Dedifferentiated amniotic fluid mesenchymal stem cell (primary cell): ENCODE measurements around the gene ERCC1.
"Not testable (repeated sequence)": the region's sequence is repeated elsewhere in the genome, so short reads cannot be mapped to it uniquely, and the experiment has no call there.

Experiments used
- DNase-seq: peaks from one replicate; pipeline ENCODE4 v3.0.0-alpha.2; 2016; ENCODE audit errors: extremely low spot score

The ERCC1 gene

GRCh38 chr19:45455707-45456499 is 32.2 kb upstream of the ERCC1 start:
- peak; percentile 98 for DNase-seq

- no peak for DNase-seq
These were observed 28.2 kb upstream of the ERCC1 start for GRCh38 chr19:45451850-45452387.

DNA sequence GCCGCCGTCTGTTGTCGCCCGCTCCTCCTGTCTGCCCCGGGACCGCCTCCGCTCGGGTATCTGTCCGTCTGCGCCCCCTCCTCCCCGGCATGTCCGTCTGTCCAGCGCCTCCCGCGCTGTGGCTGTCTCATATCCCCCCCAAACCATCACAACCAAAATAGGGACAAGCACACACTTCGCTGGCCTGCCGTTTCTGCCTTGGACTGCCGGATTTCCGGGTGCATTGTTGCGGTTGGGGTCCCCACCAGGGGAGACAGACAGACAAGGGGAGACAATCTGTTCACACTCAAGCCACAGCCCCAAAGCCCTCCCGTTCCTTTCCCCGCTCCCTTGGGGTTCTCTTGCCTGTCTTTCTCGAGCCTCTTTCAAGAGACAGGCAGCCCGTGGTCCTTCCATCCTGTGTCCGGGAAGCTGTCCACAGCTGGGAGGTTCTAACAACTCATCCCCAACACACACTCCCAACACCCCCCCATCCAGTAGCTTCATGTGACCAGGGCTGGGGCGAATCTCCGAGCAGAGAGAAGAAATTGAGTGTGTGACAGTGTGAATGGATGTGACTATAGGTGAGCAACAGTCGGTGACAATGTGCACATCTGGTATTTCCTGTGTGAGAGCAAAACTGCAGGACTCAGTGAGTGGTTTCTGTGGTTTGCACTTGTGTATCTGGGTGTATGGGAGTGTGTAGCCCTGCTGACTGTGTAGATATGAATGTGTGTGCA is 27.6 kb upstream of the ERCC1 start:
- DNase-seq: no peak

GRCh38 chr19:45450012-45450333 is 26.3 kb upstream of the ERCC1 start:
- no peak for DNase-seq

GRCh38 chr19:45448887-45449299 is 25.2 kb upstream of the ERCC1 start:
- DNase-seq: no peak

GRCh38 chr19:45448425-45448756 is 24.7 kb upstream of the ERCC1 start:
- DNase-seq: no peak

DNA sequence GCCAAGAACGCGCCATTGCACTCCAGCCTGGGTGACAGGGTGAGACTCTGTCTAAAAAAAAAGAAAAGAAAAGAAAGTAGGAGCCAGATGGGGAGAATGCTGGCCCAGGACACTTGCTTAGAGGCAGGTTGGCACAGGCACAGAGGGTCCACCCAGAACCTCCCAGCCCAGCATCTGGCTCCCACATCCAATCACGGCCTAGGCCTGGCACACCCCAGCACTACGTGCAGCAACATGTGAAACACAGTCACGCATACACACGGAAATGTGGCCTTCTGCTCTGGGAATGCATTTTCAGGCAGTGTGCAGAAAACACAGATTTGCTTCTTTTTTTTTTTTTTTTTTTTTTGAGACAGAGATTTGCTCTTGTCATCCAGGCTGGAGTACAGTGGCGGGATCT is 23.2 kb upstream of the ERCC1 start:
- no peak for DNase-seq

DNA sequence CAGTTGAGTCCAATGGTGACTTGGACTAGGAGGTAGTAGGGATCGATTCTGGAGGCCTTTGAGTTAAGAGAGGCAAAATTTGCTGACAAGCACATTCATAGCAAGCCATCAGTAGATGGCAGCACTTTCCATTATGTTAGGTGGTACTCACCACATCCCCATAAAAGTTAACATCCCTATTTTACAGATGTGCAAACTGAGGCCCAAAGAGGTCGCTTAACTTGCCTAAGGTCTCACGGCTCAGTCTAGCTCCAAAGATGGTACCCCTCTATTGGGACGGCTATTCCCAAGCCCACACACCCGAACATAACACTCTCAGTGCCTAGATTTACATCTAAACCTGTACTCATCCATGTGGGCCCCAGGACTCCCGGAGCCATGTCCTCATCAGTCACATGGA is 22.6 kb upstream of the ERCC1 start:
- no peak for DNase-seq

DNA sequence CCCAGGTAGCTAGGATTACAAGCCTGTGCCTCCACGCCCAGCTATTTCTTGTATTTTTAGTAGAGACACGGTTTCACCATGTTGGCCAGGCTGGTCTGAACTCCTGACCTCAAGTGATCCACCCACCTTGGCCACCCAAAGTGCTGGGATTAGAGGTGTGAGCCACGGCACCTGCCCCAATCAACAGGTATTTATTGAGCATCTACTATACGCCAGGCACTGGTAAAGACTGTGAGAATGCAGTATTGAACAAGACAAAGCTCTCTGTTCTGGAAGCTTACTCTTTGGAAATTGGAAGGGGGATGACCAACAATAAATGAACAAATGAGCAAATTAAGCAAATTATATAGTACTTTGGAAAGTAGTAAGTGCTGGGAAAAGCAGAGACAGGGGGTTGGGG is 21.4 kb upstream of the ERCC1 start:
- no peak for DNase-seq

DNA sequence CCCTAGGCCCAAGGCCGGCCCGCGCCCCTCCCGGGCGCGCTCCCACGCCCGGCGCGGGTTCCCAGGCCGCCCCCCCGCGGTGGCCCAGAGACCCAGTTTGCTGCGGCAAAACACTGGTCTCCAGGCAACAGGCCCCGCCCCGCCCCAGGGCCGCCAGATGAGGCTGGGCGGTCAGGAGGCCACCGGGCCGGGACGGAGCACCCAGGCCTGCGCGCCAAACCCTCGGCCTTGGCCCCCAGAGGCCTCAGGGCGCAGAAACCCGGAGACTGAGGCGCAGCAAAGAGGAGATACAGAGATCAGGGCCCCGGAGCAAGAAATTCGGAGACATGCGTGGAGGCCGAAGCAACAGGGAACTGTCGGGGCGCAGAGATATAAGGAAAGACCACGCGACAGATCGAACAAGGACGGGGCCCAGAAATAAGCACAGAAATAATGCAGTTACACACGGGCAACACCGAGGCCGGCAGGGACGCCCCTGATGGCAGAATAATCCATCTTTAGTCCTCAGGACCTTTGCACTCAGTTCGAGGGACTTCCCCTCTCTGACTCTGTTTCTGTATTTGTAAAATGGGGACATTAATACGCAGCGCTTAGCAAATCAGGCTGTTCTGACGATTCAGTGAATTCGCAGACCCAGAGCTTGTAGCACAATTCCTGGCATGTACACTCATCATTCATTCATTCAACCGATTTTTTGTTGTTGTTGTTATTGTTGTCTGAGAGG is 20.8 kb upstream of the ERCC1 start:
- DNase-seq: peak; percentile 78

GRCh38 chr19:45443462-45444317 is 20.0 kb upstream of the ERCC1 start:
- peak; percentile 85 for DNase-seq

DNA sequence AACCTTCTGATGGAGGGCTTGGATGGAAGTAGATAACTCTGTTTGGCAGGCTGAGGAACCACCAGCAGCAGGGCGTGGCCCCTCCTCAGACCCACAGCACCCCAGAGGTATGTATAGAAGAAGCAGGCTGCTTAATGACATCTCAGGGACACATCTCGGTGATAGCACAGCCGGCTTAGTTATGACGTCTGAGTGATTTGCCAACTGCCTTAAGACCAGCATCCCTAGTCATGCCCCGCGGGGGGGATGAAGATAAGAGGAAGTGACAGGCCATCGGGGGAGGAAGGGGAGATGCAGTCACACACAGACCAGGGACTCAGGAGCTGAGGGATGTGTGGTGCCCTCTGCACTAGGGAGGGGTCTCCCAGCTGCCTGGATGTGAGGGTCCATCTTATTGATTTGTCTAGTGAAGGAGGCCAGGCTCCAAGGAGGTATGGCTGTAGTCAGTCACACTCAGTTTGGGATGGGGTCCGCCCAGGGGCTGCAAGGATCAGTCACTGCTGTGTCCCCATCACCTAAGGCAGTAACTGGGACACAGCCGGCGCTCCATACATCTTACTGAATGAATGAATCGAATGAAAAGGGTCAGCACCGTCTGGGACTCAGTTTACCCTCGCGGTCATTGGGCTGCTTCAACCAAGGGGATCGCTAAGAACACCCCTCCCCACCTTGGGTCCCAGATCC is 19.2 kb upstream of the ERCC1 start:
- DNase-seq: no peak

GRCh38 chr19:45442408-45442777 is 18.7 kb upstream of the ERCC1 start:
- no peak for DNase-seq

DNA sequence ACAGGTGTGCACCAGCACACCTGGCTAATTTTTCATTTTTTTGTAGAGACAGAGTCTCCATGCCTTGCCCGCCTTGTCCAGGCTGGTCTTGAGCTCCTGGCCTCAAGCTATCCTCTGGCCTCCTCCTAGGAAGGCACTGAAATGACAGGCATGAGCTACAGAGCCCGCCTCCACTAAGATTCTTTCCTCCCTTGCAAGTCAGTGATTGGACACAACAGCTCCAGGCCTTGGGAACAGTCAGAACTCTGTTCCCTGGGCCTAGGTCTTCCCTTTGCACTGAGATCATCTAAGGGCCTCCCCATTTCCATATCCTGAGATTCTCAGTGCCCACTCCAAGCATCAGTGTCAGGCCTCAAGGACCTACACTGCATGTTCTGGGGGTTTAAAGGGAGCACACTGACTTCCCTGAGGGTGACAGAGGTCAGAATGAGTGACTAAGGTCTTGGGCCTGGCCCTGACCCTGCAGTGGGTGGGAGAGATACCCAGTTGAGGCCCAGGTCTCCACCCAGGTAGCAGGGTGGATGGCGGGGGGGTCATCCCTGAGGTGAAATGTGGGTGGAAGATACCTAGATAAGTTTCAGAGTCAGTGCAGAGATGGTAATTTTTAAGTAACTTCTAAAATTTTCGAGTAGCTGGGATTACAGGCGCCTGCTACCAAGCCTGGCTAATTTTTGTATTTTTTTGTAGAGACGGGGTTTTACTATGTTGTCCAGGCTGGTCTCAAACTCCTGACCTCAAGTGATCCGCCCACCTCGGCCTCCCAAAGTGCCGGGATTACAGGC is 17.3 kb upstream of the ERCC1 start:
- no peak for DNase-seq

GRCh38 chr19:45440259-45440638 is 16.5 kb upstream of the ERCC1 start:
- DNase-seq: no peak

- DNase-seq: peak; percentile 59
These were observed 16.0 kb upstream of the ERCC1 start for GRCh38 chr19:45439569-45440258.

DNA sequence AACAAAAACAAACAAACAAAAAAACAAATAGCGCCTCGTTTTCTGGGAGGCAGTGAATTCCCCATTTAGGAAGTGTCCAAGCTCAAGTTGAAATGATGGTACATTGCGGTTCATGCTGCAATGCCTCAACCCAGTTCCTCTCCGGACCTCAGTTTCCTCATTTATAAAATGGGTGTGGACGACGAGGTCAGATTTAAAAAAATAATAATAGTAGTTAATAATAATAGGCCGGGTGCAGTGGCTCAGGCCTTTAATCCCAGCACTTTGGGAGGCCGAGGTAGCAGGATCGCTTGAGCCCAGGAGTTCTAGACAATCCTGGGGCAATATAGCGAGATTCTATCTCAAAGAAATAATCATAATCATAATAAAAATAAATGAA is 15.5 kb upstream of the ERCC1 start:
- DNase-seq: no peak

DNA sequence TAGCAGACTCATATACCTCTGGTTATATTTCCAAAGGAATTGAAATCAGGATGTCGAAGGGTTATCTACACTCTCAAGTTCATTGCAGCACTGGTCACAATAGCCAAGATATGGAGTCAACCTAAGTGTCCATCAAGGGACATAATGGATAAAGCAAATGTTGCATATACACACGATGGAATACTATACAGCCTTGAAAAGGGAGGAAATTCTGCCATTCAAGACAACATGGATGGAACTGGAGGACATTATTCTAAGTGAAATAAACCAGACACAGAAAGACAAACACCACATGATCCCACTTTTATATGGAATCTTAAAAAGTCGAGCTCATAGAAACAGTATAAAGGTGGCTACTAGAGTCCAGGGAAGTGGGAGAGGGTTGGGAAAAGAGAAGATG is 13.6 kb upstream of the ERCC1 start:
- no peak for DNase-seq

DNA sequence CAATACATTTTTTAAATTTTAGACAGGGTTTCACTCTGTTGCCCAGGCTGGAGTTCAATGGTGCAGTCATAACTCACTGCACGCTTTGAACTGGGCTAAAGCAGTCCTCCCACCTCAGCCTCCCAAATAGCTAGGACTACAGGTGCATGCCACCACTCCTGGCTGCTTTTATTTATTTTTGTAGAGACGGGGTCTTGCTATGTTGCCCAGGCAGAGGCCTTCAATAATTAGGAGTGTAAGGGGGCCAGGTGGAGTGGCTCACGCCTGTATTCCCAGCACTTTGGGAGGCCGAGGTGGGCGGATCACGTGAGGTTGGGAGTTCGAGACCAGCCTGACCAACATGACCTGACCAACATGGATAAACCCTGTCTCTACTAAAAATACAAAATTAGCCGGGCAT is 8.8 kb upstream of the ERCC1 start:
- not testable (repeated sequence) for DNase-seq

DNA sequence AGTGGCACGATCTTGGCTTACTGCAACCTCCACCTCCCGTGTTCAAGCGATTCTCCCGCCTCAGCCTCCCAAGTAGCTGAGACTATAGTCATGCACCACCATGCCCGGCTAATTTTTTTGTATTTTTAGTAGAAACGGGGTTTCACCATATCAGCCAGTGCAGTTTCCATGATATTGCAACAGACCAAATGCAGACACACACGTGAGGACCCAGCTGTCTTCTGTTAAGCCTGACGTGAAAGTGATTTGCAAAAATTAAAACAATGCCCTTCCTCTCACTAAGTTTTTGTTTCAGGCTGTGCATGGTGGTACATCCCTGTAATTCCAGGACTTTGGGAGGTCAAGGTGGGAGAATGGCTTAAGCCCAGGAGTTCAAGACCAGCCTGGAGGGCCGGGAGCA is 7.3 kb upstream of the ERCC1 start:
- DNase-seq: peak; percentile 45
